K562 (cell line): ENCODE data around the gene ENKUR. TPM values are rescaled to one million over a fixed set of nuclear protein-coding genes. Genes with fewer than 3 reads are reported as not detected.

ENCODE experiments used
- ATAC-seq: fragments of 200-7000 bp; cut with Tn5 transposase; 3 replicates; pipeline ENCODE4 v1.9.1; 2020; ENCODE audit warnings: moderate library complexity
- BruUV-seq: library from RNA; stranded (reverse); fragments of 400-500 nt; replicated peaks from 2 replicates; lab custom pipeline; 2021; lab: Mats Ljungman, UMichigan
- CTCF ChIA-PET: fragments of 300-600 bp; formaldehyde crosslinking; extraction: SDS; loops from one replicate; lab custom pipeline; 2021; ENCODE audit warnings: low intra/inter-chr PET ratio; lab: Yijun Ruan, JAX
- POLR2A ChIA-PET: fragments of 300-600, 350-650 bp; sonication (Branson Sonifier 250); formaldehyde crosslinking; extraction: SDS; loops from one replicate; lab custom pipeline; 2021; ENCODE audit warnings: antibody characterized with exemption, inconsistent platforms; lab: Yijun Ruan, JAX
- DNase-seq, 4 experiments: peaks; one replicate each; pipeline versions ENCODE4 v3.0.0 to v3.0.0-alpha.2; 2011 to 2018; ENCODE audit warnings: low spot score in 3 of 4, mixed read lengths in 3 of 4; ENCODE audit errors: extremely low read depth in 1 of 4
- FAIRE-seq: peaks from 2 replicates; lab custom pipeline; 2011; peaks lifted over from hg19 to GRCh38; lab: Jason Lieb, UNC
- H2AFZ ChIP-seq: 2 replicates; pipeline ENCODE4 v1.6.0; 2011; ENCODE audit warnings: low read depth, low read length, control low read depth, inconsistent platforms
- H3K27ac ChIP-seq: fragments of 200-600 bp; 3 replicates; pipeline ENCODE4 v1.8.0; 2011; ENCODE audit warnings: low read depth, mild to moderate bottlenecking, control low read depth, inconsistent platforms, low read length, moderate library complexity, mixed read lengths; ENCODE audit errors: extremely low read depth
- H3K27me3 ChIP-seq, 2 experiments: fragments of 300-600 bp in 1 of 2; 2 replicates in 1 of 2; 3 replicates in 1 of 2; pipeline versions ENCODE4 v1.6.0 to v1.8.0; 2011; ENCODE audit warnings: inconsistent platforms in 2 of 2, low read length in 2 of 2, mild to moderate bottlenecking in 1 of 2, mixed read lengths in 1 of 2, moderate library complexity in 1 of 2; ENCODE audit not compliant: control insufficient read depth in 2 of 2, insufficient read depth in 2 of 2
- H3K36me3 ChIP-seq: fragments of 300-600 bp; 3 replicates; pipeline ENCODE4 v1.8.0; 2011; ENCODE audit warnings: mild to moderate bottlenecking, low read length, inconsistent platforms; ENCODE audit not compliant: control insufficient read depth, insufficient read depth
- H3K4me1 ChIP-seq, 2 experiments: fragments of 200-600 bp in 1 of 2; replicated peaks in 1 of 2; 2 replicates in 1 of 2; 3 replicates in 1 of 2; pipeline versions ENCODE4 v1.5.1 to v1.8.0; 2011; ENCODE audit warnings: inconsistent platforms in 2 of 2, low read length in 2 of 2, mild to moderate bottlenecking in 1 of 2, mixed read lengths in 1 of 2, moderate library complexity in 1 of 2; ENCODE audit not compliant: control insufficient read depth in 2 of 2, insufficient read depth in 2 of 2
- H3K4me2 ChIP-seq: 2 replicates; pipeline ENCODE4 v1.6.1; 2011; ENCODE audit warnings: low read length, control low read depth, inconsistent platforms, mixed read lengths; ENCODE audit not compliant: insufficient read depth
- H3K4me3 ChIP-seq: fragments of 200-600 bp; sonication (generic), shearing (Covaris generic); 2 replicates; pipeline ENCODE4 v1.5.1; 2016; ENCODE audit warnings: control low read depth, inconsistent platforms
- H3K79me2 ChIP-seq: fragments of 200-600 bp; 3 replicates; pipeline ENCODE4 v1.8.0; 2011; ENCODE audit warnings: low read length, inconsistent platforms; ENCODE audit not compliant: control insufficient read depth, insufficient read depth
- H3K9ac ChIP-seq, 2 experiments: 2 replicates each; pipeline versions ENCODE4 v1.6.0 to v1.6.1; 2011; ENCODE audit warnings: low read depth in 2 of 2, low read length in 2 of 2, control low read depth in 1 of 2, inconsistent platforms in 1 of 2, mild to moderate bottlenecking in 1 of 2, mixed read lengths in 1 of 2; ENCODE audit not compliant: insufficient read depth in 1 of 2
- H3K9me1 ChIP-seq: one replicate; pipeline ENCODE4 v1.6.0; 2011; ENCODE audit warnings: inconsistent platforms, mild to moderate bottlenecking, low read length, moderate library complexity; ENCODE audit not compliant: control insufficient read depth, insufficient read depth
- H3K9me3 ChIP-seq: replicated peaks from 2 replicates; pipeline ENCODE4 v1.5.1; 2011; ENCODE audit warnings: low read depth, low read length, inconsistent platforms; ENCODE audit not compliant: control insufficient read depth, insufficient read depth
- H4K20me1 ChIP-seq: replicated peaks from 2 replicates; pipeline ENCODE4 v1.6.1; 2011; ENCODE audit warnings: low read length, inconsistent platforms, mixed read lengths; ENCODE audit not compliant: control insufficient read depth, insufficient read depth
- ARID1B ChIP-seq: fragments of 450-650 bp; IDR thresholded peaks from 2 replicates; pipeline ENCODE4 v1.6.1; 2016; ENCODE audit warnings: antibody characterized with exemption, mild to moderate bottlenecking, inconsistent platforms
- CHCHD3 ChIP-seq: fragments of 250-450 bp; sonication (Bioruptor Pico); IDR thresholded peaks from 2 replicates; pipeline ENCODE4 v2.1.2; 2022; ENCODE audit warnings: mild to moderate bottlenecking
- CREM ChIP-seq: IDR thresholded peaks from 2 replicates; pipeline ENCODE4 v1.6.1; 2014; ENCODE audit warnings: antibody characterized with exemption, low read depth
- EHMT2 ChIP-seq: fragments of 450-650 bp; IDR thresholded peaks from 2 replicates; pipeline ENCODE4 v1.6.1; 2018; ENCODE audit warnings: antibody characterized with exemption
- ELF4 ChIP-seq: fragments of 450-650 bp; formaldehyde crosslinking; IDR thresholded peaks from 2 replicates; pipeline ENCODE4 v1.4.0; 2022; ENCODE audit warnings: missing genetic modification characterization
- GMEB1 ChIP-seq: fragments of 250-450 bp; sonication (Bioruptor Pico); IDR thresholded peaks from 2 replicates; pipeline ENCODE4 v1.4.0; 2020; ENCODE audit warnings: mild to moderate bottlenecking
- KLF13 ChIP-seq: fragments of 450-650 bp; IDR thresholded peaks from 2 replicates; pipeline ENCODE4 v1.6.1; 2016; ENCODE audit warnings: missing genetic modification characterization, low read depth, mild to moderate bottlenecking, missing compliant biosample characterization, moderate library complexity, borderline replicate concordance
- PRPF4 ChIP-seq: fragments of 200-400 bp; formaldehyde crosslinking; IDR thresholded peaks from one replicate; pipeline ENCODE4 v1.6.1; 2017; ENCODE audit warnings: low read length, low read depth, mild to moderate bottlenecking; ENCODE audit not compliant: insufficient read depth, poor library complexity, severe bottlenecking
- SMAD2 ChIP-seq: fragments of 150-350 bp; IDR thresholded peaks from 2 replicates; pipeline ENCODE4 v1.6.1; 2014; ENCODE audit warnings: low read depth, mild to moderate bottlenecking, low read length
- SRSF1 ChIP-seq: fragments of 200-400 bp; formaldehyde crosslinking; IDR thresholded peaks from 2 replicates; pipeline ENCODE4 v1.6.1; 2017; ENCODE audit warnings: mild to moderate bottlenecking, low read depth, low read length, moderate library complexity
- ZBTB43 ChIP-seq: sonication (generic); formaldehyde crosslinking; IDR thresholded peaks from 2 replicates; pipeline ENCODE4 v1.8.0; 2023; ENCODE audit warnings: mild to moderate bottlenecking, missing genetic modification reagents
- ZNF444 ChIP-seq: fragments of 250-450 bp; sonication (Bioruptor Pico); IDR thresholded peaks from 2 replicates; pipeline ENCODE4 v1.4.0; 2020; ENCODE audit warnings: mild to moderate bottlenecking, moderate library complexity
- ZNF561 ChIP-seq: fragments of 450-650 bp; formaldehyde crosslinking; conservative IDR thresholded peaks from 2 replicates; pipeline ENCODE4 v1.4.0; 2020; ENCODE audit warnings: mild to moderate bottlenecking, moderate library complexity
- ZNF586 ChIP-seq: fragments of 450-650 bp; formaldehyde crosslinking; conservative IDR thresholded peaks from 2 replicates; pipeline ENCODE4 v1.4.0; 2020; ENCODE audit warnings: mild to moderate bottlenecking, moderate library complexity
- ZNF778 ChIP-seq: fragments of 450-650 bp; formaldehyde crosslinking; IDR thresholded peaks from 2 replicates; pipeline ENCODE4 v1.4.0; 2020; ENCODE audit warnings: mild to moderate bottlenecking, moderate library complexity
- WGBS: fragments of 100-300 bp; shearing (Covaris generic); methylation state at CpG from one replicate; pipeline ENCODE4 v1.1.6; 2016; ENCODE audit warnings: low coverage, mixed read lengths; ENCODE audit not compliant: insufficient coverage; ENCODE audit errors: missing lambda C conversion rate; 5-methylcytosine and 5-hydroxymethylcytosine counted together
- in situ Hi-C: fragments of 300-500 bp; cut with MboI; formaldehyde crosslinking; loops from 4 replicates; pipeline ENCODE4 v1.15.0; 2018; ENCODE audit warnings: inconsistent platforms, mixed read lengths
- intact Hi-C: fragments of 100-400 bp; cut with micrococcal nuclease; formaldehyde crosslinking; loops from 2 replicates; pipeline ENCODE4 v1.14.2; 2022
- polyA plus RNA-seq, 8 experiments: library from polyadenylated mRNA; depleted of rRNA in 4 of 8; stranded (reverse) in 5 of 8; unstranded in 3 of 8; fragments of >200 nt; fragmentation: Nextera tagmentation in 2 of 8; fragmentation: Illumina TruSeq in 1 of 8; extraction: Ambion mirVana in 2 of 8; extraction: Trizol in 1 of 8; gene quantifications; 2 replicates each; pipeline versions ENCODE4 v1.2.1 to v1.2.3, GENCODE V29; 2011 to 2014; ENCODE audit warnings: inconsistent platforms in 1 of 8, missing spikeins in 1 of 8
- total RNA-seq, 7 experiments: library from RNA; depleted of rRNA in 6 of 7; stranded (reverse); fragments of >200 nt in 6 of 7; fragmentation: Illumina TruSeq in 2 of 7; extraction: Trizol in 2 of 7; gene quantifications; 2 replicates each; pipeline versions ENCODE4 v1.2.1 to v1.2.3, GENCODE V29; 2011 to 2021; ENCODE audit warnings: low replicate concordance in 1 of 7

The ENKUR gene
- total and polyA plus RNA-seq, 9 of the 15 experiments (the other 6 are each of a cell fraction or from before 2014, with no cell fraction given) = 0.06 to 0.46 (median 0.20) TPM

- ATAC-seq (no peak; the same call in 2 of the 3 replicates), FAIRE-seq (no peak), DNase-seq (no peak)
- peak overlapping the region; percentile 80 for H3K27ac ChIP-seq
- no TSS peak for BruUV-seq
- H3K4me2 ChIP-seq = peak overlapping the region; percentile 67
- TF ChIP-seq ZBTB43 (CRISPR knock-in tag) = no peak
- TF ChIP-seq ZNF778 (CRISPR knock-in tag) = no peak
- no peak for TF ChIP-seq KLF13 (tag)
- TF ChIP-seq ZNF444 (CRISPR knock-in tag) = no peak
- TF ChIP-seq CREM = no peak
- TF ChIP-seq EHMT2 = no peak
- TF ChIP-seq SMAD2 = no peak
- 0 out of 2 replicates have a peak, but pooled peaks have one; percentile 34 for TF ChIP-seq ZNF586 (CRISPR knock-in tag)
- TF ChIP-seq GMEB1 = no peak
- no peak for TF ChIP-seq CHCHD3 (CRISPR knock-in tag)
- no peak for TF ChIP-seq SRSF1
- 0 out of 2 replicates have a peak, but pooled peaks have one; percentile 10 for TF ChIP-seq ELF4 (CRISPR knock-in tag)
- TF ChIP-seq ZNF561 (CRISPR knock-in tag) = no peak
- TF ChIP-seq PRPF4 = no peak
- TF ChIP-seq ARID1B = no peak
- WGBS = 45% methylated on average over 3 of the region's 3 CpGs
- no peaks in the 10 kb centered on the region for H3K79me2 ChIP-seq
- no peak overlapping the region for H3K4me3 ChIP-seq
- no peaks in the 10 kb centered on the region for H4K20me1 ChIP-seq
- no peaks in the 10 kb centered on the region for H3K36me3 ChIP-seq
- in situ Hi-C loops (loop anchor here (10.0 kb wide), 1 partner anchor 315 kb away; no protein-coding TSS in a partner anchor), intact Hi-C loops (no loop called here)
- POLR2A ChIA-PET = interaction anchor here (0.7 to 1.2 kb wide), 2 partner anchors 30 to 232 kb away, joined by 3 to 4 read pairs; no protein-coding TSS in a partner anchor
- H3K27me3 ChIP-seq = no peaks in the 10 kb centered on the region
- H3K9me3 ChIP-seq = no peaks in the 10 kb centered on the region
- H3K4me1 ChIP-seq = peaks cover 0 to 21% of the 10 kb centered on the region in 2 experiments; a peak in 3 of 5 replicates
- H3K9ac ChIP-seq = peak overlapping the region in 1 of 2 experiments; percentile 59; a peak in 1 of 4 replicates
- peak overlapping the region; percentile 97 for H2AFZ ChIP-seq
- no peaks in the 10 kb centered on the region for H3K9me1 ChIP-seq
- CTCF ChIA-PET = no interaction called here
Measured at GRCh38 chr10:24959382-24959730, 56.6 kb downstream of the ENKUR start.
